Measurements from ENCODE around the gene SSTR3. TPM values are rescaled to one million over a fixed set of nuclear protein-coding genes. Genes with fewer than 3 reads are reported as not detected.

Gene SSTR3
- total and polyA plus RNA-seq, 2 donors (not counting 1 experiment from before 2014, with no cell fraction given), result 0.64 to 0.98 TPM

GRCh38 chr22:37243402-37244113, 31.3 kb upstream of the SSTR3 start:
- Histone ChIP-seq H2AFZ (ENCODE audit: insufficient read depth, low read depth, low read length, poor library complexity, severe bottlenecking) (peak overlapping the region; percentile 54), H3K27ac (ENCODE audit: low read length in 2 of 2) (peak overlapping the region; percentile 80 to 86), H4K20me1 (ENCODE audit: control insufficient read depth, insufficient read depth, low read length, poor library complexity, severe bottlenecking) (peaks cover 51% of the 10 kb centered on the region), H3K36me3 (replicated peaks in 1 of 2; ENCODE audit: control extremely low read depth in 1 of 2, control insufficient read depth in 1 of 2, extremely low read depth in 1 of 2, insufficient read depth in 2 of 2, low read length in 1 of 2) (peaks cover 0 to 36% of the 10 kb centered on the region in 2 experiments), H3K4me1 (ENCODE audit: control insufficient read depth in 2 of 2, insufficient read depth in 2 of 2, low read length in 2 of 2) (peaks cover 58 to 75% of the 10 kb centered on the region in 2 donors), H3K4me2 (replicated peaks; ENCODE audit: low read depth, low read length, poor library complexity, severe bottlenecking) (peak overlapping the region; percentile 98), H3K9me3 (ENCODE audit: control extremely low read depth in 1 of 3, control insufficient read depth in 2 of 3, insufficient read depth in 1 of 3, low read length in 2 of 3) (no peaks in the 10 kb centered on the region), H3K79me2 (ENCODE audit: control insufficient read depth, insufficient read depth, low read length) (peaks cover 57% of the 10 kb centered on the region), H3K27me3 (replicated peaks in 1 of 4; ENCODE audit: control extremely low read depth in 1 of 4, control insufficient read depth in 3 of 4, insufficient read depth in 4 of 4, low read length in 3 of 4) (no peaks in the 10 kb centered on the region), H3K9ac (ENCODE audit: low read length) (peak overlapping the region; percentile 92), H3K4me3 (ENCODE audit: control extremely low read depth in 1 of 5, extremely low read depth in 1 of 5, insufficient read depth in 1 of 5, low read depth in 2 of 5, low read length in 4 of 5) (peak overlapping the region; percentile 88 to 99 (median 97))
- Mint-ChIP-seq H3K9me3 (ENCODE audit: insufficient read depth) (no peaks in the 10 kb centered on the region), H3K4me3 (peak overlapping the region; percentile 97), H3K27ac (peak overlapping the region; percentile 89), H3K27me3 (no peaks in the 10 kb centered on the region), H3K4me1 (peaks cover 82% of the 10 kb centered on the region)
- ATAC-seq (ENCODE audit: low read depth) (no peak), DNase-seq (no peak)
- ChIA-PET CTCF (interaction anchor here (0.9 to 17.0 kb wide), 11 partner anchors 9 to 213 kb away, joined by 3 to 377 read pairs (median 11); partner anchors contain the start of gene CYTH4), POLR2A (interaction anchor here (0.6 to 5.5 kb wide), 12 partner anchors 14 to 1594 kb away, joined by 3 to 83 read pairs (median 6); partner anchors contain the start of genes CYTH4 and MFNG)
- intact Hi-C loops (cut with micrococcal nuclease), result loop anchor here (1.0 to 10.0 kb wide), 5 partner anchors 18 to 716 kb away; partner anchors contain the start of genes ANKRD54, EIF3D, EIF3L and GGA1
- 0% methylated on average over 8 of the region's 12 CpGs for WGBS (ENCODE audit: insufficient coverage)
- TF ChIP-seq CTCF (IDR thresholded peaks at IDR 0.05) (no peak), EZH2 (IDR thresholded peaks at IDR 0.05; ENCODE audit: borderline replicate concordance, insufficient read depth, low read depth, low read length, poor library complexity, severe bottlenecking) (no peak)

Data from B cell (primary cell).